GM18498 (cell line): ENCODE data around the gene PPP6R2.
"Not testable (repeated sequence)": the region's sequence is repeated elsewhere in the genome, so short reads cannot be mapped to it uniquely, and the experiment has no call there.

ENCODE experiments used
- ATAC-seq: cut with Tn5 transposase; IDR thresholded peaks from one replicate; pipeline ENCODE4 v1.9.1; 2021; ENCODE audit warnings: mild to moderate bottlenecking, moderate library complexity; ENCODE audit not compliant: unreplicated experiment

The PPP6R2 gene

DNA sequence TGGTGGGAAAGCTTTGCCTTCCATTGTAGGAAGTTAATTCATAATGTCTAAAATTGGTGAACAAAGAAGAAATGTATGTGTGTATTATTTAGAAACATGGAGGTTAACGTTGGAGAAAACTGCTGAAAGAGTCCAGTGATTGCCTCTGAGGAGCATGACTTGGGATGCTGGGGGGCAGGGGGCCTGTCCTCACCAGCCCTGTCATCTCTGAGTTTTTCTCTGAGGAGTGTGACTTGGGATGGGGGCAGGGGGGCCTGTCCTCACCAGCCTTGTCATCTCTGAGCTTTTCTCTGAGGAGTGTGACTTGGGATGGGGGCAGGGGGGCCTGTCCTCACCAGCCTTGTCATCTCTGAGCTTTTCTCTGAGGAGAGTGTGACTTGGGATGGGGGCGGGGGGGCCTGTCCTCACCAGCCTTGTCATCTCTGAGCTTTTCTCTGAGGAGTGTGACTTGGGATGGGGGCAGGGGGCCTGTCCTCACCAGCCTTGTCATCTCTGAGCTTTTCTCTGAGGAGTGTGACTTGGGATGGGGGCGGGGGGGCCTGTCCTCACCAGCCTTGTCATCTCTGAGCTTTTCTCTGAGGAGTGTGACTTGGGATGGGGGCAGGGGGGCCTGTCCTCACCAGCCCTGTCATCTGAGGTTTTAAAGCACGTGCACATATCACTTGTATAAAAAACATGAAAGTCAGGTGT is 54.4 kb downstream of the PPP6R2 start:
- not testable (repeated sequence) for ATAC-seq

DNA sequence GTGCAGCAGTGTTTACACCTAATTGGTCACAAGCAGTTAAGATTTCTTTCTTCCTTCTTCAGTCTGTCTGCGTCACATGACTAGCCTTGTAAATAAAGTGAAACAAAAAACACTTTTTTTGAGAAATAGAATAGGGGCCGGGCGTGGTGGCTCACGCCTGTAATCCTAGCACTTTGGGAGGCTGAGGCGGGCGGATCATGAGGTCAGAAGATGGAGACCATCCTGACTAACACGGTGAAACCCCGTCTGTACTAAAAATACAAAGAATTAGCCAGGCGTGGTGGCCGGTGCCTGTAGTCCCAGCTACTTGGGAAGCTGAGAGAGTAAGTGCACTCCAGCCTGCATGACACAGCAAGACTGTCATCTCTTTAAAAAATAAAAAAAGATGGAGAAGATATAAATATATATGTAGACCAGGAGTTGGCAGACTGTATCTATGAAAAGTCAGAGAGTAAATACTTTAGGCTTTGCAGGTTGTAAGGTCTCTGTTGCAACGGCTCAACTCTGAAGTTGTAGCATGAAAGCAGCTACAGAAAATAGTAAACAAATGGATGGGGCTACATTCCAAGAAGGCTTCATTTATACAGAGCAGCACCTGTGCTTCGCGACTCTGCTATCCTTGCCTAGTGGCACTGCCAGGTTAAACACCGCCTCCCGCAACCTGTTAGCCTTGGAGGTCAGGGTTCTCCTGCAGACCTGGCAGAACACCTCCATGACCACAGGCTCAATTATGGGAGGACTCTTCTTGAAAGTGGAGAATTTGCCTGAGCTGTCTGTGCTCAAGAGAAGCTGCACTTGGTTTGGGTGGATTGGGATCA is 55.9 kb downstream of the PPP6R2 start:
- ATAC-seq: no peak

DNA sequence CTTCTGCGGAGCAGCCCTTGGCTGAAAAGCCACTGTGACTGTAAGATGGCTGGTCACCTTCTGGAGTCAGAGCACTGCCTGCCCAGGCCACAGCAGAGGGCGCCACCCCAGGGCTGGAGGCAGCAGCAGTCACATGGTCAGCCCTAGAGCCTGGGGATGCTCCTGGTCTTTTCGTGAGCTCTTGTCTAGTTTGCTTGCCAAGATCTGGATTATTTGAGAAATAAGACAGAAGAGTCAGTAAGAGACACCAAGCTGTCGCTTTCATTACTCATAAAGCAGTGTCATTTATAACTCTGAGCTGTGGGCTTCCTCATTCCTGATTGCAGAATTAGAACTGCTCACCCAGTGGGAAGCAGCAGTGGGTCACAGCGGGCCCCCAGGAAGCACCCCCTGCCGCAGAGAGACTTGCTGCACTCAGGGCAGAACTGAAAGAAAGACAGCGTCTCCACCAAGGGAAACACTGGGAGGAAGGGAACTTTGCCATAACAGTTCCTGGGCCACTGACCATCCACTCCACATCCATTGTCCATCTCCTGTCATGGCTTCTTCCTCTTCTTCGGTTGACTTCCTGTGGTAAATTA is 56.7 kb downstream of the PPP6R2 start:
- ATAC-seq: no peak

DNA sequence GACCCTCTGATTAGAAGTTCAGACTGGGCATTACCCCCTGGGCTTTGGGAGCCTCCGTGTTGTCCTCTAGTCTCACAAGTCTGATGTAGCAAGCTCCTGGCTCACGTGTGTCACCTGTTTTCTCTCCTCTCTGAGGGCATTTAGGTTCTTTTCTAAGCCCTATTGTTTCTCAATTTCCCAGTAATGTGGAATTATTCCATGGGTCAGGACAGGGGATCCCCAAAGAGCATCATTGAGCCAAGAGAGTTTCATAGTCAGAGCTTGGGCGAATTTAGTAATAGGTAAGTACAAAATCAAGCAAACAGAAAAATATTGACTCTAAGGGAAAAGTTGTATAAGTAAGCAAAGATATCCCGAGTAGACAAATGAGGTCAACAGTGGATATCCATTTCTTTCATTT is 57.3 kb downstream of the PPP6R2 start:
- no peak for ATAC-seq

DNA sequence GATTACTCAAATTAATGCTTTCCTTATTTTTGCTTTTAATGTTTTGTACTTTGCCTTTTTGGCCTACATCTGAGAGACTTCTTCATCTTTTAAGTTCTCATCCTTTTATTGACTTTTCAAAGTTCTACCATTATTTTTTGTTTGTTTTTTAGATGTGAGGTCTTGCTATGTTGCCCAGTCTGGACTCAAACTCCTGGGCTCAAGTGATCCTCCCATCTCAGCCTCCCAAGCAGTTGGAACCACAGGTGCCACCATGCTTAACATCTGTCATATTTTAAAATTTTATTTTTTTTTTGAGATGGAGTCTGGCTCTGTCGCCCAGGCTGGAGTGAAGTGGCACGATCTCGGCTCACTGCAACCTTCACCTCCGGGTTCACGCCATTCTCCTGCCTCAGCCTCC is 57.8 kb downstream of the PPP6R2 start:
- ATAC-seq: no peak

DNA sequence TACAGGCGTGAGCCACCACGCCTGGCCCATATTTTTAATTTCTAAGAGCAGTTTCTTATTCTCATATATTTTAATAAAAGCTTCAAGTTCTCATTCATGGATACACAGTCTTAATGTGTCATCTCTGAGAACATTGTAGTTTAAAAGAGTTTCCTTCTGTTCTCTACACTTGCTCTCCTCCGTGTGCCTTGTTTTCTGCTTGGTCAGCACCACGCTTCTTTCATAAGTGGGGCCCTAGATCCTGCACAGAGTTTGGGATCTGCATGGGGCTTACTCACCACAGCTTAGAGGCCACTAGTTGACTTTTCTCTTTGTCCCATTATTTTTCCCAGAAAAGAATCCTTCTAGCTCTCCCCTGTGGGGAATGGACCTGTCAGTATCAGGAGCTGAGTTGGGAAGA is 58.8 kb downstream of the PPP6R2 start:
- no peak for ATAC-seq

DNA sequence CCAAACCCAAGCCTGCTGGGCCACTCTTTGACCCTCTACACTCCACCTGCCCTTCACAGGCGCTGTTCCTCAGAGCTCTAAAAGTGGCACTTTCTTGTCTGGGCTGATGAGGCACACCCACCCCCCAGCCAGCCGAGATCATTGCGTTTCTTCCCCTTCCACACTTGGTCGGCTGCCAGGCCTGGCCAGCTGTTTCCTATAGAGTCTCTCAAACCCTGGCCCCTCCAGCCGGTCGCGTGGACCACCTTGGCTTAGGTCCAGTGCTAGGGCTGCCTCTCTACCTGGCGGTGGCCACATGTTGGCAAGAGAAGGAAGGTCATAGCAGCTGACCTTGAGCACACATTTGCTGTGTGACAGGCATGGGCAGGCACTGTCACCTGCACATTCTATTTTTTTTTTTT is 60.6 kb downstream of the PPP6R2 start:
- no peak for ATAC-seq

DNA sequence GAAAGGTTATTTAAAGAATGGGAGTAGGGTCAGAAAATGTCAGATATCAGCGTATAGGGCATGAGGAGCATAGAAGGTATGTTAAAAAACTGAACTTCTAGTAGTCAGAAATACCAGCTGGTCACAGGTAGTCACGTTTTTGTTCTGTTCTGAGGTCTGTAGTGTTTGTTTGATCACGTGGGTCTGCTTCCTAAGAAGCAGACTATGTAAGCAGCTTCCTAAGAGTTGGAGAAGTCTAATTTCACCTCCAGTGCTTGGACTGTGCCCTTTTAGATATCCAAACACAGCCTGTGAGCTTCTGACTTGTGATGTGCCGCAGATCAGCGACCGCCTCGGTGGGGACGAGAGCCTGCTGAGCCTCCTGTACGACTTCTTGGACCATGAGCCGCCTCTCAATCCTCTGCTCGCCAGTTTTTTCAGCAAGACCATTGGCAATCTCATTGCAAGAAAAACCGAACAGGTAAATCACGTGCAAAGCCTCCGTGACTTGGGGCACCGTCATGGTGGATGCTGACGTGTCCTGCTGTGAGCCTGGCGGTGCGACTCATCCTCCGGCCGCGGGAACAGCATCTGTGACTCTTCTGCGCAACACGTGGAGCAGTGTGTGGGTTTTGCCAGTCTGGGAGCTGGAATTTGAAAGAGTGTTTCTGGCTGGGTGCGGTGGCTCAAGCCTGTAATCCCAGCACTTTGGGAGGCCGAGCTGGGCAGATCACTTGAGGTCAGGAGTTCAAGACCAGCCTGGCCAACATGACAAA is 63.5 kb downstream of the PPP6R2 start:
- ATAC-seq: no peak

DNA sequence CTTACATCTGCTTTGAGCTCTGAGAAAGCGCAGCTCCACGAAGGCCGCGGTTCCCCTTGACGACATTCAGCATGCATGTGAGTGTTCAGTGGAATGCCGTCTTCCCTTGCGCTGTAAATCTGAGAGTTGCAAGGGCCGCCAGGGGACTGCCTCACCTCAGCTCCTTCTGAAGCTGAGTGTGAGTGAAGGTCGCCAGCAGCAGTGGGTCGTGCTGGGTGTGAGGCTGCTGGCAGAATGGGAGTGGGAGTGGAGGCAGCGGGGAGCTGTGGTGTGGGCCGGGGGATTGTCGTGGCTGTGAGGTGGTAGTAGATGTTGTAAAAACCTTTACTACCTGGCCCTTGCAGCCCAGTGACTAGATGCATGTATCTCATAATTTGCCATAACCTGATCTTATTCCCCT is 65.2 kb downstream of the PPP6R2 start:
- ATAC-seq: no peak

DNA sequence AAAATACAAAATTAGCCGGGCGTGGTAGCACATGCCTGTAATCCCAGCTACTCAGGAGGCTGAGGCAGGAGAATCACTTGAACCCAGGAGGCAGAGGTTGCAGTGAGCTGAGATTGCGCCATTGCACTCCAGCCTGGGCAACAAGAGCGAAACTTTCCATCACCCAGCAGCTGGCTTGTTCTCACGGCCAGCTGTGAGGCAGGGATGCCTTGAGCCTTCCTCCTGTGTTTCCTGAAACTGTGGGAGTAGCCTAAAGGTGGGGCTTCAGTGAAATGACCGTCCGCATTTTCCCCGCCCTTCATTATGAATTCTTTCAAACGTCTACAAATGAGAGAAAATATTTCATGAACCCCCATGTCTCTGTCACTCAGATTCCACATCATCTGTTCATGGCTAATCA is 65.8 kb downstream of the PPP6R2 start:
- ATAC-seq: not testable (repeated sequence)

DNA sequence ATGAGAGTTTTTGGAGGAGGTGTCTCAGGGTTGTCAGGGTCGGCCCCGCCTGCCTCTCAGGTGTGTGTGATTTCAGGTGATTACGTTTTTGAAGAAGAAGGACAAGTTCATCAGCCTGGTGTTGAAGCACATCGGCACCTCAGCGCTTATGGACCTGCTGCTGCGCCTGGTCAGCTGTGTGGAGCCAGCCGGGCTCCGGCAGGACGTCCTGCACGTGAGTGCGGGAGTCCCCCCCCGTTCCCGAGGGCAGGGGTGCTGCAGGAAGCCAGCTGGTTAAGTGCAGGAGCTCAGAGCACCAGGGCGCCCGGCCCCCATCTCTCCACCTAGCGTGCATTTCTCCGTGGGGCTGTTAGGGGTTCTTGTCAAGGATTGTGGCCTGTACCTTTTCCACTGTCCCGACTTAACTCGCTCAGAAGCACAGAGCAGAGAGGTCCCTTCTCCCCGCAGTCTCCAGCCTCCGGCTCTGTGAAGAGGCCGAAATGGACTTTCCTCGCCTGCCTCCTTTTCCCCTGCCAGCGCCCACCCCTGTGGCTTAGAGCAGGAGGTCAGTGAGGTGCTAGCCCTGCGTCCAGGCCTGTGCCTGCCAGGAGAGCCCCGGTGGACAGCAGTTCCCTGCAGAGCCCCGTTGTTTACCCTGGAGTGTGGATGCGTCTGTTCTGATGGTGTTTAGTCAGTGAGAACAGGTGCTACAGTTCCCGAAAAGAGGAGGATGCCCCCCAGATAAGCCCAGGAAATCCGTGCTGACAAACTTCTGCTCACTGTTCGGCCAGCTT is 71.5 kb downstream of the PPP6R2 start:
- ATAC-seq: no peak

DNA sequence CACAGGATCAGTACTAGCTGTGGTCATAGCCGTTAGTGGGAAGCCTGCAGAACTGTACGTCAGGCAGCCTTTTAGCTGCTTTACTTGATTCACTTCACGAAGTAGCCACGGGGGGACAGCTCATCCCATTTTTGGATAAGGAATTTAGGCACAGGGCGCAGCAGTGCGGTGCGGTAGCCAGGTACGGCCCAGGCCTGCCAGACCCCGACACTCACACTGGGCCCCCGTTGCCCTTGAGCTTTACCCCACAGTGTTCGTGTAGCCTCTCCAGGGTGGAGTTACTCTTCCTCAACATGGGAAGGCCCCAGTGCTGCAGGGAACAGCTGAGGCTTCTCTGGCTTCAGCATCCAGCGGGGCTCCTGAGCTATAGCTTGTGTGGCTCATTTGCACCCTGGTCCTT is 72.3 kb downstream of the PPP6R2 start:
- ATAC-seq: no peak

DNA sequence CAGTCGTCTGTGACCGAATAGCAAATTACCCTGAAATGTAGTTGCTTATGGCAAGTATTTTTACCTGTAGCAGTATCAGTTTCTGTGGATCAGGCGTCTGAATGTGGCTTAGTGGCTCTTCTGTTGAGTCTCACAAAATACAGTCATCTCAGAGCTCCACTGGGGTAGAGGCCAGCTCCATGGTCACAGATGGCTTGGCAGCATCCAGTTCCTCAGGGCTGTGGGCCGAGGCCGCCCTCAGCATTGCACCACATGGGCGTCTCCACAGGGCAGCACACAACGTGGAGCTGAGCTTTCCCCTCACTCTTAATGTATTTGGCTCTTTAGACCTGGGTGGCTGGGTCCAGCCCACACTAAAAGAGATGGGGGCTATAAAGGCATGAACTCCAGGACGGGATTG is 73.9 kb downstream of the PPP6R2 start:
- no peak for ATAC-seq

DNA sequence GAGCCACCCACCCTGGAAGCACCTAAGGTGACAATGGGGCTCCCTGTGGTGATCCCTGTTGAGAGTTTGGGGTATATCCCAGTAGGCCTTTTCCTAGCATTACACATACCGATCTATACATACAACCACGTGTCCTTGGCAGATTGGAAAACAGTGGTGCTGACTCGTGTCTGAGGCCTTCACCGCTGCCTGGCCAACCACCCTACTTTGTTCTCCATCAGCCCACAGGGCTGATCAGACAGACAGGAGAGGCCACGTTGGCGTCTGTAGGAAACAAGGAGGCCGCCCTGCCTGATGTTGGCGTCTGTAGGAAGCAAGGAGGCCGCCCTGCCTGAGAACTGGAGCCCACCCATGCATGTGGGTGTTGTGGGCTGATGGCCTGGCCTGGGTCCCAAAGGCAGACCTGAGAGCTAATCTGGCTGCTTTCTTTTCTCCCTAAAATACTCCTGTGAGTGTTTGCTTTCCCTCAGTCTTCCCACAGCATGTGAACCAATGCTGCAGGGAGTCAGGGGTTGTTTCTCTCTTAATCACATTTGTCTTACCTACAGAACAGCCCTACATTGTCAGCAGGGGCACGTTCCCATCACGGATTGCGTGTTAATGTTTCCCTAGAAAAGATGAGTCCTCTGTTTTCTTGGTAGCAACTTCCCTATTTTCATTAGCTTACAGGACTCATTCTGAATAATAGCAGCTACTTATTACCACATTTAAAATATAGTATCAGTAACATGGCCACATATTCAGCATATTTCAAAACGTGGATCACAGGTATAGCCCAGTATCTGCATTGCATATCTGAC is 74.5 kb downstream of the PPP6R2 start:
- ATAC-seq: no peak

DNA sequence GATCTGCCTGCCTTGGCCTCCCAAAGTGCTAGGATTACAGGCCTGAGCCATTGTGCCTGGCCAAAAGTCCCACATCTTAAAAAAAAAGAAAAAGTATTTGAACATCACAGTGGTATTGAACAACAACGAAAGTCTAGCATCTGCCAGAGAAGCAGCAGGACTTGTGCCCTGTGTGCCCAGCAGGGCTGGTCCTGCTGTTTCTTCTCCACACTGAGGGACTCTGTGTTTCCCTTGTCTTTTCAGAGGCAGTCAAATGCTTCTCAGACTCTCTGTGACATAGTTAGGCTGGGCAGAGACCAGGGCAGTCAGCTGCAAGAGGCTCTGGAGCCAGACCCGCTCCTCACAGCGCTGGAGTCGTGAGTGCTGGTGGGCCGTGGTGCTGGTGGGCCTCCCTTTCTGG is 75.5 kb downstream of the PPP6R2 start:
- no peak for ATAC-seq

DNA sequence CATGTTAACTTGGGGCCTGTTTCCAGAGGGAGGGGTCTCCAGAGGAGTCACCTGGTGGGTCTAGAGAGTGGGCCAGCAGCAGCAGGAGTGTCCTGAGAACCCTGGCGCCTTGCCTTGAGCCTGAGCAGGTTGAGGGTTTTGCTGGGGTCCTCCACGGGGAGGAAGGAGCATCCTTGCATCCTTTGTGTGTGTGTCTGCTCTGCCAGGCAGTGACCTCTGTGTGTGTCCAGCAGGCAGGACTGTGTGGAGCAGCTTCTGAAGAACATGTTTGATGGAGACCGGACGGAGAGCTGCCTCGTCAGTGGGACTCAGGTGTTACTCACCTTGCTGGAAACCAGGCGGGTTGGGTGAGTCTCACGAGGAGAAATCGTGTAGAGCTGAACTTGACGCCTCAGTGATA is 76.0 kb downstream of the PPP6R2 start:
- ATAC-seq: no peak

DNA sequence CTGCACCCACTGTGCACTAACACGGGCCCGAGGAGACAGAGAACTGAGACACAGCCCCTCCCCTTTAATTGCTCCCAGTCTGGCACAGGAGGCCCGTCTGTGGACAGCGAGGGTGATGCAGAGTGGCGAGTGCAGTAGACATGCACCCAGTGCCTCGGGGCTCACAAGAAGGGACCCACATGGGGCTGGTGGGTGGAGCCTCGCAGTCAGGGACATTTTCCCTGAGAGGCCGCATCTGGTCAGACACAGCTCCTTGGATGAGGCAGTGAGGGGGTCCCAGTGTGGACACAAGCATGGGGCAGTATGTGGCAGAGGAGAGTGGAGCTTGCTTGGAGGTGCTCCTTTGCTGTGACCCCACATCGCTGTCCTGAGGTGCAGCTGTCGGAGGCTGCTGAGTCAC is 76.9 kb downstream of the PPP6R2 start:
- no peak for ATAC-seq

DNA sequence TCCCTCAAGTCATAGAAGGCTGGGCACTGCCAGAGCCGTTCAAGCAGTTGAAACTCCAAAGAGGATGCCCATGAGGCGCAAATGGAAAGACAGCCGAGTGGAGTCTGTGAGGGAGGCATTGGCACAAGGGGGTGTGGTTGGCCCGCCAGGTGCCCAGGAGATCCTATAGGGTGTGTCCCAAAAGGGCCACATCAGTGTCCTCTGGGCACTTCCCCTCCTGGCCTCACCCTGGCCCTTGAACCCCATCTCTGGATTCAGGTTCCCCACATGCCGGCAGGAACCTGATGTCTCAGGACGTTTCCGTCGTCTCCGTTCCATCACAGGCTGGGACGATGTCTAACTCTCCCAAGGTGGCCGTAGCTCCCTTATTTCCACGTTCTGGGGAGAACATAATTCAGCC is 77.5 kb downstream of the PPP6R2 start:
- no peak for ATAC-seq

DNA sequence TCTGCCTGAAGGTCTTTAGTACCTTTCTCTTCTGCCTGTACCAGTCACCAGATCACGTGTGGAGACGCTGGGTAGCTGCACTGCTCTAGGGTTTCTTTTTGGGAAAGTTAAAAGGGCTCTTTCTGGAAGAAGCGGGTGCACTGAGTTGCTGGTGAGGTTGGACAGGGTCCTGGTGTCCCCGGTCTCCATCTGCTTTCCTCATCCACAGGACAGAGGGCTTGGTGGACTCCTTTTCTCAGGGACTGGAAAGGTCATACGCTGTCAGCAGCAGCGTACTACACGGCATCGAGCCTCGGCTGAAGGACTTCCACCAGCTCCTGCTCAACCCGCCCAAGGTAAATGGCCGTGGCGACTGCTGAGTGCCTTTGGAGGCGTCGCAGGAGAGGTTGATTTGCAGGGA is 78.9 kb downstream of the PPP6R2 start:
- no peak for ATAC-seq
